Amniotic epithelial cell (primary cell): ENCODE data around the gene PIK3R1.
A peak's percentile ranks its signal among the peaks of the same experiment; 100 is the strongest.

Source experiments
- DNase-seq: peaks from one replicate; pipeline ENCODE4 v3.0.0-alpha.2; 2010; ENCODE audit warnings: low read depth

PIK3R1 gene

GRCh38 chr5:68331192-68332079, 115.9 kb downstream of the PIK3R1 start:
- peak; percentile 79 for DNase-seq

- DNase-seq, result no peak
Measured at GRCh38 chr5:68332080-68332451, 116.5 kb downstream of the PIK3R1 start.

GRCh38 chr5:68332556-68332955, 117.0 kb downstream of the PIK3R1 start:
- DNase-seq, result no peak

- DNase-seq, result peak; percentile 95
Measured at GRCh38 chr5:68333649-68334552, 118.3 kb downstream of the PIK3R1 start.

GRCh38 chr5:68334553-68334886, 119.0 kb downstream of the PIK3R1 start:
- no peak for DNase-seq

- no peak for DNase-seq
Measured at GRCh38 chr5:68335075-68335474, 119.5 kb downstream of the PIK3R1 start.

GRCh38 chr5:68336200-68336599, 120.6 kb downstream of the PIK3R1 start:
- DNase-seq, result peak; percentile 29

- DNase-seq, result no peak
Measured at GRCh38 chr5:68337235-68337634, 121.7 kb downstream of the PIK3R1 start.

- DNase-seq, result peak; percentile 78
Measured at GRCh38 chr5:68339921-68340321, 124.4 kb downstream of the PIK3R1 start.

GRCh38 chr5:68341006-68341405, 125.5 kb downstream of the PIK3R1 start:
- DNase-seq, result no peak

GRCh38 chr5:68342693-68343092, 127.1 kb downstream of the PIK3R1 start:
- no peak for DNase-seq

GRCh38 chr5:68343421-68343826, 127.9 kb downstream of the PIK3R1 start:
- peak; percentile 95 for DNase-seq

- DNase-seq, result peak; percentile 82
Measured at GRCh38 chr5:68344447-68345111, 129.0 kb downstream of the PIK3R1 start.

- peak; percentile 54 for DNase-seq
Measured at GRCh38 chr5:68345171-68345570, 129.6 kb downstream of the PIK3R1 start.

- DNase-seq, result no peak
Measured at GRCh38 chr5:68345582-68345981, 130.0 kb downstream of the PIK3R1 start.

GRCh38 chr5:68347536-68347935, 132.0 kb downstream of the PIK3R1 start:
- no peak for DNase-seq

- DNase-seq, result no peak
Measured at GRCh38 chr5:68348447-68349222, 133.1 kb downstream of the PIK3R1 start.

- no peak for DNase-seq
Measured at GRCh38 chr5:68350176-68350575, 134.6 kb downstream of the PIK3R1 start.
